GM04503 (cell line): ENCODE results near the gene STARD3.

Experiments used
- DNase-seq: peaks from one replicate; pipeline ENCODE4 v3.0.0-alpha.2; 2012; ENCODE audit warnings: low read depth

STARD3 gene

DNA sequence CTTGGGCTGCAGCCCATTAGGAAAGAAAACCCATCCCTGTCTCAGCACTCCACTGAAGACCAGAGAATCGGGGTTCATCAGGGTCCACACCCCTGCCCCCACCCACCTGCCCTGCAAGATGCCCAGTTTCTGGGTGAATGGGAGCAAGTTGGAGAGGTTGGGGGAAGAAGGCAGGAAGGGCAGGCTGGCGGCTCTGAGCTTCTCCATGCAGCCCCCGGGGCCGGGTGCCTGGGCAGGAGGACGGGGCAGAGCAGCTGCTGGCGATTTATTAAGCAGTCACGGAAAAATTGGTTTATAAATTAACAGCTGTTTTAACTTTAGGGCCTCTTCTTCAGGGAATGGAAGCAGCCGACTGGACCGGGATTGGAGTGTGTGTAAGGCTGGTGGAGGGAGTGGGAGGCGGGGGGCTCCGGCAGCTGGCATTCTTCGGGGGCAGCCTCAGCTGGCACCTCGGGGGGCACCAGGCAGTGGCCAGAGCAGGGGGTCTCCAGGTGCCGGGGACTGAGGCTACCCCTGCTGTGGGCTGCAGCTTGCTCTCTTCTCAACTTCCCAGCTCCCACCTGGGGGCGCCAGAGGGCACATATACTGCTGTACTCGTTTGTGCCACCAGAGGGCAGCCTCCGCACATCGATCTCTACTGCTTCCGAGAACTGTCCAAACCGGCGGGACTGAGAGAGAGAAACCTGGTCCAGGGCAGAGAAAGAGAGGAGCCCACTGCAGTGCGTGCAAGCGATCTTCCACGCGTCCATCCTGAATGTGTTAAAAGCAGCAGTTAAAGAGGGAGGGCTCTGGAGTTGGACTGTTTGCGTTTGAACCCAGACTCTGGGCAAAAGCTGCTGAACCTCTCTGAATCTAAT, 15.2 kb upstream of the STARD3 start:
- DNase-seq, result no peak

DNA sequence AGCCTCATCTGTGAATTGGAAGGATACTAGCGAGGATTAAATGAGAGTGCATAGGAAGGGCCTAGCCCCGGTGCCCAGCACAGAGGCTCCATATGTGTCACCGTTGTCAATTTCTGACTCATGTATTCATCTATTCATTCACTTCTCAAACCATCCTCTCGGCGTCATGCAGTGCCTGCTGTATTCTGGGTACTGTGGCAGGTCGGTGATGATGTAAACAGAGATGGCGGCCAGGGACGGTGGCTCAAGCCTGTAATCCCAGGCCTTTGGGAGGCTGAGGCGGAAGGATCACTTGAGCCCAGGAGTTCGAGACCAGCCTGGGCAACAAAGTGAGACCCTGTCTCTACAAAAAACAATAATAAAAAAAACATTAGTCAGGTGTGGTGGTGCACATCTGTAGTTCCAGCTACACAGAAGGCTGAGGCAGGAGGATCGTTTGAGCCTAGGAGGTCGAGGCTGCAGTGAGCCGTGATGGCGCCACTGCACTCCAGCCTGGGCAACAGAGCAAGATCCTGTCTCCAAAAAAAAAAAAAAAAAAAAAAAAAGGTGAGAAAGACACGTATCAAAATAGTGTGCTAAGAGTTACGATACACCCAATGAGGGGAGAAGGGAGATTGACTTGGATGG, 14.5 kb upstream of the STARD3 start:
- DNase-seq, result no peak

DNA sequence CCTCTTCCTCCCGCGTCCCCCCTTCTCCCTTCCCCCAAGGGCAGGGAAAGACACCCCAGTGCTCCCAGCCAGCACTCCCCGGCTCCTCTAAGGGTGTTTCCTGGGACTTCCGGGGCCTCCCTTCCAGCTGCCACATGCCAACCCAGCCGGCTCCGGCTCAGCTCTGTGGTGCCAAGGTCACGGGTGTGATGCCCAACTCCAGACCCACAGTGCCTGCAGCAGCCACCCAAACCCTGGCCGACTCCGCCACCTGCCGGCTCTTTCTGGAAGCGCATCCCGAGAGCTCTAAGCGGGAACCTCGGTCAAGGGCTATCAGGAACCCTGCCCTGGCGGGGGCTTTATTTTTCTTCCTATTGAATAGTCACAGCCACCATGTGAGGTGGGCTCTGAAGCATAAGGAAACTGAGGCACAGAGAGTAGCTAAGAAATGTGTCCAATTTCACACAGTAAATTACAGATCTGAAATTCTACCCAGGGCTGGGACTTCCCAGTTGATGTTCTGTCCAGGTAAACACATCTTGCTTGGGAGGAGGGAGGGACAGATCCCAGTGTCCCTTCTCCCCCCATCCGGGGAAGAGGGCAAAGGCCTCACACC, 13.5 kb upstream of the STARD3 start:
- no peak for DNase-seq

DNA sequence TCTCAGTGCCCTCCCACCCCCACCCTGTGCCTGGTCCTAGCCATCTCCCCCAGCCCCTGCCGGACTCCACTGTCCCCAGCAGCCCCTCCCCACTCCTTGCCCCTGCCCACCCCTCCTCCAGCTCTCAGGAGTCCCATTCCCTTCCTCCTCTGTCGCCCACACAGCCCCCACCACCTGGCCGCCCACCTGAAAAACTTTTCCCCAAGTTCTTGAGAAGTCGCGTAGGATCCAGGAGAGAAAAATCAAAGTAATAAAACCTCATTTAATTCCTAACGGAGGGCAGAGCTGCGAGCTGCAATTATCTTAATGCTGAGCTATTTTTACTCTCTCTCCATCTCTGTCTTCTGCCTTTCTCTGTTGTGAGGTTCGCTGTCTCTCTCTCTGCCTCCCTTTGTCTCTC, 12.6 kb upstream of the STARD3 start:
- DNase-seq, result no peak

DNA sequence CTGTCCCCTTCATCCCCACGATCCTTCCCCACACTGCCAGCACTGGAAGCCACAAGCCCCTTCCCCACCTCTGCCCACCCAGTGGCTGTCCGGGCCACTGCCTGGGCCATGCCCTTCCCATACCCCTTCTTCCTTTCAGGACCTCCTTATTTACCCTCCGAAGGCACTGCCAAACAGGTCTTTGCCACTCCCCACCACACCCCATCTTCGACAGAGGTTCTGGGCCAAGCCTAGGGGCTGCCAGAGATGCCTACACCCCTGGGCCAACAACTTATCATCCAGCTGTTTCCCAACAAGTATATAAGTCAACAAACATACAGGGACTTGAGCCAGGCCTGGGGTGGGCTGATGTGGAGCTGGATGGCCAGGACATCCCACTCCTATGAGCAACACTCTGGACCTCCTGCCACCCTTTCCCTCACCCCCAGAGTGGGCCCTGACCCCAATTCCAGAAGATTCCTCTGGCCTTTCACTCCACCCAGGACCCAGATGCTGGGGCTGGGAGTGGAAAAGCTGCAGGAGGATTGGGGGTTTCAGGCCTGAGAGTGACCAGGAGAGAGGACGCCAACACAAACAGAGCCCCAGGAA, 11.7 kb upstream of the STARD3 start:
- no peak for DNase-seq

DNA sequence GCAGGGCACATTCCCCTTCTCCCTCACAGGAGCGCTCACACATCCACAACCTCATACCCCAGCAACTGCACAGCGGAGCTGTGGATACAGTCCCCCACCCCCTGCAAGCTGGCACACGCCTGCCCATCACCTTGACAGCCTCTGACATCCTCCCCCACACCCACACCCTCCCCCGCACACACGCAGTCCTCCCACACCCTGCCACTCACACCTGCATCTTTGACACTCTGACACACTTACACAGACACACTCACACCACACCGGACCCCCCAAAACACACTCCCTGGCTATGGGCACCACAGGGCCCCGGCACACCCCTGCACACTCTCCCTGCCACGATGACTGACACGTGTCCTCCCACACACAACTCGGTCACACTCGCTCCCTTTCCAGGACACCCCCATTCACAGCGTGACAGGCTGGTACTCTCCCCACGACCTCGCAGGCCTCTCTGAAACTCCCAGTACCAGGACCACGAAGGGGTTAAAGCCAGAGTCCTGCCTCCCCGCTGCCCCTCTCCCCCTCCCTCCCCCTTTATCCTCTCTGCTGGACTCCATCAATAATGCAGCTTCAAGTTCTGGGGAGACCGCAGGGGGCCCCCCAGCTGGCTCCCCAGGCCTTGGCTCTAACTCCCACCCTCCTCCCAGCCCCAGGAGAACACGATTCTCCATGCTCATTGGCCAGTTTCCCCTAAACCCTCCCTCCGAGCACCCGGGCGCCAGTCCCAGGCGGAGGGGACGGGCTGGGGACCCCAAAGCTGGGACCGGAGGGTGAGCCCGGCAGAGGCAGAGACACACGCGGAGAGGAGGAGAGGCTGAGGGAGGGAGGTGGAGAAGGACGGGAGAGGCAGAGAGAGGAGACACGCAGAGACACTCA, 10.5 kb upstream of the STARD3 start, which contains the start of gene PPP1R1B:
PPP1R1B (plus strand) TSS at position 782 of the 876 bp plus-strand sequence. CDS start 441 bp downstream, outside the sequence.
- DNase-seq, result no peak

DNA sequence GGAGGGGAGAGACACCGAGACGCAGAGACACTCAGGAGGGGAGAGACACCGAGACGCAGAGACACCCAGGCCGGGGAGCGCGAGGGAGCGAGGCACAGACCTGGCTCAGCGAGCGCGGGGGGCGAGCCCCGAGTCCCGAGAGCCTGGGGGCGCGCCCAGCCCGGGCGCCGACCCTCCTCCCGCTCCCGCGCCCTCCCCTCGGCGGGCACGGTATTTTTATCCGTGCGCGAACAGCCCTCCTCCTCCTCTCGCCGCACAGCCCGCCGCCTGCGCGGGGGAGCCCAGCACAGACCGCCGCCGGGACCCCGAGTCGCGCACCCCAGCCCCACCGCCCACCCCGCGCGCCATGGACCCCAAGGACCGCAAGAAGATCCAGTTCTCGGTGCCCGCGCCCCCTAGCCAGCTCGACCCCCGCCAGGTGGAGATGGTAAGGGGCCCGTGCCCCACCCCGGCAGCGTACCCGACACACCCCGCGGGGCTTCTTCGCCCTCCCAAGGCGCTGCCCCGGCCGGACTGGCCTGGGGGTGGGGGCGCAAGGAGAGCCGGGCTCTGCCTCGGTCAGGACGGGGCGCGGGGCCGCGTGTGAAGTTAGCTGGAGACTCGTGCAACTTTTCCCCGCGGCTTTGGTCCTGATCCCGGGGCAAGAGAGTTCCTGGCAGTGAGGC, 9.8 kb upstream of the STARD3 start:
- no peak for DNase-seq

DNA sequence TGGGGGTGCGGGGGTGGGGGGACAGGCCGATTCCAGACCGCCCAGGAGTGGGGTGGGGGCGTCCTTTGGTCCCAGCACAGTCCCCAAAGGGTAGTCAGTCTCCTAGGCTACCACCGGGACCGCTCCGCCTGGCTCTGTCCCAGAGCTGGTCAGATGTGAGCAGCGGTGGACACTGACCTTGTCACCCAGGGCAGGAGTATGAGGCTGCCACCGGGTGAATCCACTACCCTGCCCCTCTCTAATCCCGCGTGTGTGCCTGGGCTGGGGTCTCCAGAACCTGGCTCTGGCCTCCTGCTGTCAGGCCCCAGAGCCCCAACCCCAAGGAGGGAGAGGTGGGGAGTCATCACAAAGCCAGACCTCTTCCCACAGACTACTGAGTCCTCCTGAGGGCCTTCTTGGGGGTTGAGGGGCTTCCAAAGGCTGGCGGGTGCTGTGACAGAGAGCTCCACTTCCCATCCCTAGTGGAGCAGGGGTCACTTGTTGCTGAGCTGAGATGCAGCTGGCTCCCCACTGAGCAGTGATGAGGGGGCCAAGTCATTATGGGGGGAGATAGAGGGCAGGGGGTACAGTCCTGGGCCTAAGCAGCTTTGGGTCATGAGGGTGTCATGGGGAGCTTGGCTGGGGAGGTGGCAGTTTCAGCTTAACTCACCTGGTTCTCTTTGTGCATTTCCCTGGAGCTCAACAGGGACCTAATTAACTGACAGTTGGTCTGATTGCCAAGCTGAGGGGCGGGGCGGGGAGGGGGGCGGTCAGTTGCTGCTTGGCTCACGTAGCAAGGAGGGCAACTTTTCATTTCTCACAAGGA, 9.0 kb upstream of the STARD3 start:
- DNase-seq, result no peak

DNA sequence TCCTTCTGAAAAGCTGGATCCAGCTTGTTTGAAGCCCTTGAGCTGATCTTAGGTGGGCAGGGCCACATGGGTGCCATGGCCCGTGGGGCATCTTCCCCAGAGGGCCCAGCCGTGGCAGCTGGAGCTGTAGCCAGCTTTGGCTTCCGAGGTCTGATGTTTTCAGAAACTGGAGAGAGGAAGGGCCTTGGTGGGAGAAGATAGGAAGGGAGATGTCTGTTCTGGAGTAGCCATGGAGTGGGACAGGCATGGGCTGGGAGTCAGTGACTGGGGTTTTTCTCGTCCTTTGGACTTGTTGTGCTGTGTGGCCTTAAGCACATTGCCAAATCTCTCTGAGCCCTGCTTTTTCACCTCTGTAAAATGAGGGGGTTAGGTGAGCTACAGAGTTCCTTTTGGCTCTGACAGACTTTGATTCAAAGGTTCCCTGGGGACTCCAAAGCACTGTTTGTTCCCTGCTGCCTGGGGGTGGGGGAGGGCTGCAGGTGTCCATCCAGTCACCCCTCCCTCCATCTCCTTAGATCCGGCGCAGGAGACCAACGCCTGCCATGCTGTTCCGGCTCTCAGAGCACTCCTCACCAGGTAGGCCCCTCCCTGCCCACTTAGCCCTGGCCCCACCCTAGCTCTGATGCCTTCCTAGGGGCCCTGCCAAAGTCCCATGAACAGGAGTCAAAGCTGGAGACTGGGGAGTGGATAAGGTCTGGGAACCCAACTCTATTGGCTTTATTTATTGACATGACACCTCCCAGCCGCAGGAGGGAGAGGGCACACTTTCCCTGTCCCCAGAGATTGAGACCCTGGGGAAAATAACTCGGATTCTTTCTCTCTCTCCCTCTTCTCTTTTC, 8.1 kb upstream of the STARD3 start:
- no peak for DNase-seq

DNA sequence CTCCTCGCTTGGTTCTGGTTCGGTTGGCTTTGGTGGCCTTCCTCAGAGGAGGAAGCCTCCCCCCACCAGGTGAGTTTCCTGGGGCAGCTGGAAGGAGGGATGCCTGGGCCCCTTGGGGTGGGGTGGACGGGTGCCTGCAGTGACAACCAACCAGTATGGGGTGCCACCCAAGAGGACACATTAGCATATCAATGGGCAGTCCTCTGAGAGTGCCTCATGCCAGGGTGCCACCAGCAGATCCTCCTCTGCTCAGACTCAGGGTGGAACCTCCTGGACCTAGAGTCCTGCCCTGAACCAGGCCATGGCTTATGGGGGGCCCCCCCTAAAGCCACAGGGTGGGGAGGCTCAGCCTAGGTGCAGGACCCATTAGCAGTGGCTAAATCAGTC, 7.5 kb upstream of the STARD3 start:
- no peak for DNase-seq

DNA sequence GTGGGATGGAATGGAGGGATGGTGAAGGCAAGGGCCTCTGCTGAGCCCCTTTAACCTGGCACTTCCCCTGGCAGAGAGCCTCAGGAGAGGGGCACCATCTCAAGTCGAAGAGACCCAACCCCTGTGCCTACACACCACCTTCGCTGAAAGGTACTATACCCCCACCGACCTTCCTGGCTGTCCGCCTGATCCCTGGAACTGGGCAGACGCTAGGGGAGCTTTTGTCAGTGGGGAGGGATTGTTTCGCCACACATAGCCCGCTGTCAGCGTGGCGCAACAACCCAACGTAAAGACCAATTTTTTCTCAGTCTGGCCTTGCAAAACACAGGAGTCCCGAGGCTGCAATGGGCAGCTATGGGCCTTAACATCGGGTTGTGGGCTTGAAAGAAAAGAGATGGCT, 7.0 kb upstream of the STARD3 start:
- DNase-seq, result no peak

DNA sequence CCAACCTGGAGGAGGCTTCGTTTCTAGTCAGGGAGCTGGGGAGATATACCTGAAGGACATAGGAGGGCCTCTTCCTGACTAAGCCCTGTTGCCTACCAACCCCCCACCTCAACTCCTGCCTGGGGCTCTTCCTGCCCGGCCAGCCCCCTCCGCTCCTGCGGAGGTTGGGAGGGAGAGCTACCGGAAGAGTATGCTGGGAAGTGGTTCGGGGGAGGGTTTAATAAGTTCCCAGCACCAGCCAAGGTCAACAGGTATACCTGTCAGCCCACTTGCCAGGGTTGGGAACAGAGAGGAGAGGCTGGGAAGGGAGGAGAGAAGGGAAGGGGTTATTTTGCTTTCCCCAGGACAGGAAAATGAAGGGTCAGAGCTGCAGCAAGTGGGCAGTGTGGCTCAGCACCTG, 5.5 kb upstream of the STARD3 start:
- DNase-seq, result no peak

DNA sequence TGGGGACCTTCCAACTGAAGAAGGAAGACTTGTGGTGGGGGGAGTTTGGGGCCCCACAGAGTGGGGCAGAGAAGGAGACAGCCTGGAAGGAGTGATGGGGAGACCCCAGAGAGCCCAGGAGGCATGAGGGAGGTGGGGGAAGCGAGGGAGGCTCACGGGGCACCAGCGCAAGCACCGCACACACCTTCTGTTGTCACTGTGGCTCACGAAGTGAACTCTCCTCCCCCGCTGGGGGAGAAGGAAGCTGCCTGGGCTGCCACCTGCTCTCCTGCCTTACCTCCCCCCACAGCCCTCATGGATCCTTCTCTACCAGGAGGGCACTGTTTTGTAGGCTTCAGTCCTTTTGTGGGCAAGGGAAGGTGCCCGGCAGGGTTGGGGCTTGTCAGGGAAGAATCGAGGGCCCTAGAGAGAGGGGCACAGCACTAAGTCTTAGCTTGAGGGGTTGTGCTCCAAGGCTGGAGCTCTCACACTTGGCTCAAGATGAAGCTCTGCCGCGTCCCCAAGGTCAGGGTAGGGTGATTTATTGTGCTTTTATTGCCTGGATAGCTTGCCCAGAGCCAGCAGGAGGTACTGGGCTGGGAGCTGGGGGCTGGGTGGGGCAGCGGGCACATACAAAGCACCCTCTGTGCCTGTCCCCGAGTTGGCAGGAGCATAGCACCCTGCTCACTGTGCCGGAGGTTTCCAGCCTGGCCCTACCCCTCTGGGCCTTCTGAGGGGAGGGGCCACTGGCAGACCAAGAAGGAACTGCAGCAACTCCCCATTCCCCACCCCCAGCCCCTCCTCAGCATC, 4.6 kb upstream of the STARD3 start:
- no peak for DNase-seq

DNA sequence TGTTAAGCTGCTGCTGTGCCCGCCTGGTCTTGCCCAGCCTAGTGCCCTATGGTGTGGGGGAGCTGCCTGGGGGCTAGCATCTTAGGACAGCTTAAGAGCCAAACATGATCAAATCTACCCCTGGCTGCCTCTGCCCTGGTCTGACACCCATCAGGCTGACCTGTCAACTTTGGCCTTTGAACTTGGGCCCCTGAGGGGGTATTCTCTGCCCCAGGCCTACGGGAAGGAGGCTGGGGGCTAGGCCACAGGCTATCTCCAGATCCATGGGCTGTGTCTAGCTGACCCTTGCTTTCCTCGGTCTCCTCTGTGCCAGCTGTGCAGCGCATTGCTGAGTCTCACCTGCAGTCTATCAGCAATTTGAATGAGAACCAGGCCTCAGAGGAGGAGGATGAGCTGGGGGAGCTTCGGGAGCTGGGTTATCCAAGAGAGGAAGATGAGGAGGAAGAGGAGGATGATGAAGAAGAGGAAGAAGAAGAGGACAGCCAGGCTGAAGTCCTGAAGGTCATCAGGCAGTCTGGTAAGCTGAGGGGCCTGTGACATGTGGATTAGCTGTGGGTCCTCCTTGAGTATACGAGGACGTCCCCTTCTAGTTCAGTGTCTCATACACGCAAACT, 3.3 kb upstream of the STARD3 start:
- DNase-seq, result no peak

DNA sequence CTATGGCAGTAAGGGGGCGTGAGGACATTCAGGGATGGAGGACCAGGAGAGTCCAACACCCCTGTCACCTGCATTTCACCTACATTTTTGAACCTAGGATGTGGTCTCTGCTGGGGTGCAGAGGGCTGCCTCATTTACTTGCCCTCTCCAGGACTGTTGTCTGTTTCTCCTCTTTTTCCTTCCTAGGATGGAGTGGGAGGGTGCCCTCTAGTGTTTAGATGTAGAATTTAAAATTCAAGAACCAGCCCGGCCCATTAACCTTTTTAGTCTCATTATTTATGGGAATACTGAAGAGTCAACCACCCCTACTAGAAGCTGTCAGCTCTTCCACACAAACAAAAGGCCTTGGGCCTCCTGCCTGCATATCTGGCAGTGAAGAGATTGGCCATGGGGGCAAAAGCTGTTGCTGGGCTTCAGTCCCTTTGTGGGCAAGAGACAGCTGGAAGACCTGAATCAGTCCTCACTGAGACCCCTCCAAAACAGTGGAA, 2.5 kb upstream of the STARD3 start:
- no peak for DNase-seq

DNA sequence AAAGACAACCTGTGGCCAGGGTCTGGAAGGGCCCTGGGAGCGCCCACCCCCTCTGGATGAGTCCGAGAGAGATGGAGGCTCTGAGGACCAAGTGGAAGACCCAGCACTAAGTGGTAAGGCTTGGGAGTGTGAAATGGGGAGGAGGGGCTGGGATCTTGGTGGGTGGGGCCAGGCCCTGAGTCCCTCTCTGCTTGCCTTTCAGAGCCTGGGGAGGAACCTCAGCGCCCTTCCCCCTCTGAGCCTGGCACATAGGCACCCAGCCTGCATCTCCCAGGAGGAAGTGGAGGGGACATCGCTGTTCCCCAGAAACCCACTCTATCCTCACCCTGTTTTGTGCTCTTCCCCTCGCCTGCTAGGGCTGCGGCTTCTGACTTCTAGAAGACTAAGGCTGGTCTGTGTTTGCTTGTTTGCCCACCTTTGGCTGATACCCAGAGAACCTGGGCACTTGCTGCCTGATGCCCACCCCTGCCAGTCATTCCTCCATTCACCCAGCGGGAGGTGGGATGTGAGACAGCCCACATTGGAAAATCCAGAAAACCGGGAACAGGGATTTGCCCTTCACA, 1.2 kb upstream of the STARD3 start:
- DNase-seq, result no peak

DNA sequence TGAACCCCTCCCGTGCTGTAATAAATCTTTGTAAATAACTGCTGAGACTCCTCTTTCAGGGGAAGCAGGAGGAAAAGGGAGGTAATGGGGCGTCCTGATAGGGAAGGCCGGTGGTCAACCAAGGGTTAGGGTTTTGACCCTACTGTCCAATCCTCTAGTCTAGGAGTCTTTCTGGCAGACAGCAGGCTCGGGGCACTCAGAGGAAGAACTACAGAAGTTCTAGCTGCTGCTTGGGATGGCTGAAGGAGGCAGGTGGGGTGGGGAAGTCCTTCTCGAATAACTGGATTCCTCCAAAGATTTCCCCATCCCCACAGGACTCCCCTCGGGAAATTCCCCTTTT, 387 bp upstream of the STARD3 start:
- no peak for DNase-seq

DNA sequence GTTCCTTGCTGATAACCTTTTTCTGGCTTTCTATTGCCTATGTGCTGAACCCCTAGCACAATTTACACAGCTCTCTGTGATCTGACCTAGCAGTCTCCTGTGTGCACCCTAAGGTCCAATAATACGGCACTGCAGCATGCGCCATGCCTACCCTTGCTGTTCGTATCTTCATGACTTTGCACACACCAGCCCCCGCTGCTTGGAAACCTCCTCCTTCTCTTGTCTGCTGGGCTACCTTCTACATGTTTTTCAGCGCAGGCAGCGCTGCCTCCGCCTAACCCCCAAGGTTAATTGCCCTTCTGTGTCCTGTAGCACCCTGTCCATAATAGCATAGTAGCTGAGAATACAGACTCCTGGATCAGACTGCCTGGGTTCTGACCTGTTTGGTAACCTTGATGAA, 1.4 kb downstream of the STARD3 start:
- DNase-seq, result no peak
